Limb (tissue), 2 donors: ENCODE data around the gene ZNF804B.

Experiments used
- DNase-seq, 2 donors: peaks; one replicate each; pipeline ENCODE4 v3.0.0-alpha.2; 2016; ENCODE audit errors: extremely low spot score in 2 of 2

Gene ZNF804B

GRCh38 chr7:88759230-88760135 is at the start of gene ZNF804B:
Gene ZNF804B, plus strand, starts transcription at chr7:88759700. Its CDS starts 277 bp downstream, at chr7:88759977.
- DNase-seq: peak in 1 of 2 donors; percentile 69

- DNase-seq: no peak
Observed at GRCh38 chr7:88735920-88736319, 23.6 kb upstream of the ZNF804B start.

- DNase-seq: no peak
Observed at GRCh38 chr7:88737632-88738031, 21.9 kb upstream of the ZNF804B start.

GRCh38 chr7:88746126-88746525 is 13.4 kb upstream of the ZNF804B start:
- DNase-seq: no peak

GRCh38 chr7:88756802-88757201 is 2.7 kb upstream of the ZNF804B start:
- DNase-seq: no peak

- DNase-seq: no peak
Observed at GRCh38 chr7:88757371-88757770, 2.1 kb upstream of the ZNF804B start.

- peak; percentile 36 to 65 for DNase-seq
Observed at GRCh38 chr7:88758381-88759229, 895 bp upstream of the ZNF804B start.

GRCh38 chr7:88760136-88760515 is 626 bp downstream of the ZNF804B start:
- DNase-seq: no peak

- DNase-seq: no peak
Observed at GRCh38 chr7:88761779-88762178, 2.3 kb downstream of the ZNF804B start.

GRCh38 chr7:88771417-88771816 is 11.9 kb downstream of the ZNF804B start:
- no peak for DNase-seq

- DNase-seq: no peak
Observed at GRCh38 chr7:88772776-88773175, 13.3 kb downstream of the ZNF804B start.

- DNase-seq: no peak
Observed at GRCh38 chr7:88775838-88776237, 16.3 kb downstream of the ZNF804B start.

GRCh38 chr7:88787777-88788176 is 28.3 kb downstream of the ZNF804B start:
- DNase-seq: no peak

GRCh38 chr7:88789480-88790064 is 30.1 kb downstream of the ZNF804B start:
- peak in 1 of 2 donors; percentile 18 for DNase-seq

GRCh38 chr7:88791891-88792290 is 32.4 kb downstream of the ZNF804B start:
- no peak for DNase-seq

- DNase-seq: no peak
Observed at GRCh38 chr7:88792361-88792760, 32.9 kb downstream of the ZNF804B start.

GRCh38 chr7:88795553-88795952 is 36.1 kb downstream of the ZNF804B start, which contains the start of gene TEX47:
Gene TEX47, minus strand, starts transcription at chr7:88795737. Its CDS starts 795 bp downstream, at chr7:88794942.
- no peak for DNase-seq

GRCh38 chr7:88801046-88801445 is 41.5 kb downstream of the ZNF804B start:
- no peak for DNase-seq

- no peak for DNase-seq
Observed at GRCh38 chr7:88806280-88807037, 47.0 kb downstream of the ZNF804B start.

GRCh38 chr7:88818552-88818951 is 59.1 kb downstream of the ZNF804B start:
- no peak for DNase-seq

- no peak for DNase-seq
Observed at GRCh38 chr7:88826222-88826621, 66.7 kb downstream of the ZNF804B start.
